Lung (tissue), 12 donors: ENCODE measurements around the gene LDLR. TPM values are rescaled to one million over a fixed set of nuclear protein-coding genes. Genes with fewer than 3 reads are reported as not detected.
"Not testable (repeated sequence)": the region's sequence is repeated elsewhere in the genome, so short reads cannot be mapped to it uniquely, and the experiment has no call there.

Experiments
- ATAC-seq: fragments of 200-7000 bp; cut with Tn5 transposase; one replicate; pipeline ENCODE4 v1.9.1; 2020; ENCODE audit warnings: moderate number of reproducible peaks; ENCODE audit not compliant: insufficient read depth, low FRiP score
- DNase-seq, 3 donors: peaks; one replicate each; pipeline ENCODE4 v3.0.0-alpha.2; 2013 to 2017
- H3K27ac ChIP-seq, 2 donors: one replicate each; pipeline ENCODE4 v1.5.1; 2013; ENCODE audit warnings: mild to moderate bottlenecking in 2 of 2, moderate library complexity in 2 of 2, control low read depth in 1 of 2, inconsistent platforms in 1 of 2, low read depth in 1 of 2, low read length in 1 of 2
- H3K27me3 ChIP-seq, 3 donors: one replicate each; pipeline ENCODE4 v1.5.1; 2013; ENCODE audit warnings: low read length in 2 of 3; ENCODE audit not compliant: control insufficient read depth in 3 of 3, insufficient read depth in 3 of 3
- H3K36me3 ChIP-seq, 4 donors: one replicate each; pipeline ENCODE4 v1.5.1; 2013; ENCODE audit warnings: low read length in 4 of 4, mild to moderate bottlenecking in 1 of 4, moderate library complexity in 1 of 4; ENCODE audit not compliant: control insufficient read depth in 4 of 4, insufficient read depth in 4 of 4
- H3K4me1 ChIP-seq, 5 donors: one replicate each; pipeline ENCODE4 v1.5.1; 2013; ENCODE audit warnings: low read length in 5 of 5, mild to moderate bottlenecking in 2 of 5, moderate library complexity in 1 of 5; ENCODE audit not compliant: control insufficient read depth in 5 of 5, insufficient read depth in 5 of 5
- H3K4me3 ChIP-seq: one replicate; pipeline ENCODE4 v1.5.1; 2013; ENCODE audit warnings: mild to moderate bottlenecking, control low read depth, moderate library complexity
- H3K9ac ChIP-seq, 2 donors: one replicate each; pipeline ENCODE4 v1.5.1; 2013; ENCODE audit warnings: low read length in 2 of 2, control low read depth in 1 of 2; ENCODE audit not compliant: insufficient read depth in 1 of 2
- H3K9me3 ChIP-seq, 4 donors: one replicate each; pipeline ENCODE4 v1.5.1; 2013; ENCODE audit warnings: low read length in 3 of 4, mild to moderate bottlenecking in 1 of 4, moderate library complexity in 1 of 4; ENCODE audit not compliant: control insufficient read depth in 4 of 4, insufficient read depth in 3 of 4
- CTCF ChIP-seq: IDR thresholded peaks from 2 replicates; pipeline ENCODE4 v1.5.1; 2012; ENCODE audit warnings: mild to moderate bottlenecking; ENCODE audit errors: control extremely low read depth, extremely low read depth
- WGBS, 2 donors: extraction: QIAGEN DNeasy Blood & Tissue Kit; methylation state at CpG; one replicate each; pipeline ENCODE4 v1.1.7; 2013; 5-methylcytosine and 5-hydroxymethylcytosine counted together
- polyA plus RNA-seq, 2 donors: library from polyadenylated mRNA; stranded (reverse); fragments of 200-250 nt; gene quantifications; one replicate each; pipeline ENCODE4 v1.2.1, GENCODE V29; 2013
- total RNA-seq, 2 donors: library from RNA; depleted of rRNA in 1 of 2; stranded (reverse); fragments of >200 nt in 1 of 2; gene quantifications; one replicate each; pipeline ENCODE4 v1.2.1, GENCODE V29; 2014 to 2021
- donor health status: control.
- donor health status: control.
- donor health status: Bipolar disorder and iron deficiency.
- donor health status: healthy.
- donor health status: DM: yes; HTN: yes; CAD: no.

LDLR gene
- total and polyA plus RNA-seq, 4 donors, result 52.1 to 271 (median 201) TPM

DNA sequence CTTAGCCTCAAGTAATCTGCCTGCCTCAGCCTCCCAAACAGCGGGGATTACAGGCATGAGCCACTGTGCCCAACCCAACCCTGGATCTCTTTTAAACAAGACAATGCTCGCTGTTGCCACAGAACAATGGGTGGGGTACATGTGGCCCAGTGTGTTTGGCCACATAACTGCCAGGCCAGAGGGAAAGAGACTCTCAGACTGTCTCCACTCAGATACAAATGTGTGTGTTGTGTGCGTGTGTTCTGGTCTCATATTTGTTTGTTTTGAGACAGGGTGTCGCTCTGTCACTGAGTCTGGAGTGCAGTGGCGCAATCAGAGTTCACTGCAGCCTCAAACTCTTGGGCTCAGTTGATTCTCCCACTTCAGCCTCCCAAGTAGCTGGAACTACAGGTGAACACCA is 25.8 kb downstream of the LDLR start:
- no peak overlapping the region for H3K27ac ChIP-seq
- no peaks in the 10 kb centered on the region for H3K27me3 ChIP-seq
- H3K4me3 ChIP-seq, result no peak overlapping the region
- 85 to 92% methylated on average over 5 of the region's 5 CpGs for WGBS, 2 donors
- no peaks in the 10 kb centered on the region for H3K4me1 ChIP-seq
- TF ChIP-seq CTCF, result no peak
- no peak for ATAC-seq
- H3K9me3 ChIP-seq, result no peaks in the 10 kb centered on the region
- DNase-seq, result no peak
- H3K9ac ChIP-seq, result no peak overlapping the region
- H3K36me3 ChIP-seq, result peaks cover 29 to 62% (median 39%) of the 10 kb centered on the region in 4 donors

DNA sequence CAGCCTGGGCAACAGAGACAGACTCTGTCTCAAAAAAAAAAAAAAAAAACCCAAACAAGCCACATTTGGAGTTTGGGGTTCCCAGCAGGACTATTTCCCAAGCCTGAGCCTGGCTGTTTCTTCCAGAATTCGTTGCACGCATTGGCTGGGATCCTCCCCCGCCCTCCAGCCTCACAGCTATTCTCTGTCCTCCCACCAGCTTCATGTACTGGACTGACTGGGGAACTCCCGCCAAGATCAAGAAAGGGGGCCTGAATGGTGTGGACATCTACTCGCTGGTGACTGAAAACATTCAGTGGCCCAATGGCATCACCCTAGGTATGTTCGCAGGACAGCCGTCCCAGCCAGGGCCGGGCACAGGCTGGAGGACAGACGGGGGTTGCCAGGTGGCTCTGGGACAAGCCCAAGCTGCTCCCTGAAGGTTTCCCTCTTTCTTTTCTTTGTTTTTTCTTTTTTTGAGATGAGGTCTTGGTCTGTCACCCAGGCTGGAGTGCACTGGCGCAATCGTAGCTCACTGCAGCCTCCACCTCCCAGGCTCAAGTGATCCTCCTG is 26.7 kb downstream of the LDLR start:
- 82 to 91% methylated on average over 11 of the region's 11 CpGs for WGBS, 2 donors
- no peaks in the 10 kb centered on the region for H3K4me1 ChIP-seq
- no peak overlapping the region for H3K4me3 ChIP-seq
- no peaks in the 10 kb centered on the region for H3K27me3 ChIP-seq
- no peak for TF ChIP-seq CTCF
- H3K36me3 ChIP-seq, result peaks cover 29 to 63% (median 38%) of the 10 kb centered on the region in 4 donors
- no peak for ATAC-seq
- no peaks in the 10 kb centered on the region for H3K9me3 ChIP-seq
- H3K27ac ChIP-seq, result no peak overlapping the region
- DNase-seq, result no peak
- no peak overlapping the region for H3K9ac ChIP-seq

DNA sequence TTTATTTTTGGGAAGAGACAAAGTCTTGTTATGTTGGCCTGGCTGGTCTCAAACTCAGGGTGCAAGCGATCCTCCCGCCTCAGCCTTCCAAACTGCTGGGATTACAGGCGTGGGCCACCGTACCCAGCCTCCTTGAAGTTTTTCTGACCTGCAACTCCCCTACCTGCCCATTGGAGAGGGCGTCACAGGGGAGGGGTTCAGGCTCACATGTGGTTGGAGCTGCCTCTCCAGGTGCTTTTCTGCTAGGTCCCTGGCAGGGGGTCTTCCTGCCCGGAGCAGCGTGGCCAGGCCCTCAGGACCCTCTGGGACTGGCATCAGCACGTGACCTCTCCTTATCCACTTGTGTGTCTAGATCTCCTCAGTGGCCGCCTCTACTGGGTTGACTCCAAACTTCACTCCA is 27.2 kb downstream of the LDLR start:
- Histone ChIP-seq H3K27me3 (no peaks in the 10 kb centered on the region), H3K4me1 (no peaks in the 10 kb centered on the region), H3K27ac (no peak overlapping the region), H3K9ac (no peak overlapping the region), H3K36me3 (peaks cover 29 to 60% (median 38%) of the 10 kb centered on the region in 4 donors), H3K9me3 (no peaks in the 10 kb centered on the region), H3K4me3 (no peak overlapping the region)
- DNase-seq, result no peak
- 91 to 95% methylated on average over 9 of the region's 9 CpGs for WGBS, 2 donors
- ATAC-seq, result no peak
- no peak for TF ChIP-seq CTCF

- WGBS, 2 donors, result 93 to 95% methylated on average over 15 to 17 of the region's 17 CpGs
- H3K36me3 ChIP-seq, result peaks cover 20 to 43% (median 24%) of the 10 kb centered on the region in 4 donors
- H3K9me3 ChIP-seq, H3K27me3 ChIP-seq, H3K9ac ChIP-seq, H3K4me3 ChIP-seq, H3K27ac ChIP-seq, ATAC-seq, DNase-seq, H3K4me1 ChIP-seq: not testable (repeated sequence)
Measured at GRCh38 chr19:11121963-11122362, 32.7 kb downstream of the LDLR start.
